HCT116 (cell line): ENCODE measurements around the gene EEPD1. TPM values are rescaled to one million over a fixed set of nuclear protein-coding genes. Genes with fewer than 3 reads are reported as not detected.

Source experiments
- ATAC-seq: fragments of 200-7000 bp; cut with Tn5 transposase; 2 replicates; pipeline ENCODE4 v1.9.1; 2020; ENCODE audit warnings: mild to moderate bottlenecking, moderate library complexity
- BruUV-seq: library from RNA; stranded (reverse); fragments of 400-500 nt; replicated peaks from 2 replicates; lab custom pipeline; 2021; lab: Mats Ljungman, UMichigan
- CTCF ChIA-PET: fragments of 300-600 bp; sonication (Branson Sonifier 250); formaldehyde crosslinking; loops from one replicate; lab custom pipeline; 2021; ENCODE audit warnings: antibody characterized with exemption; lab: Charles Lee
- POLR2A ChIA-PET: fragments of 300-600, 350-600 bp; sonication (Branson Sonifier 250); formaldehyde crosslinking; loops from one replicate; lab custom pipeline; 2021; ENCODE audit warnings: antibody characterized with exemption; lab: Charles Lee
- RAD21 ChIA-PET, 2 experiments: fragments of 300-600 bp; sonication (Branson Sonifier 250); formaldehyde crosslinking; loops; one replicate each; lab custom pipeline; 2023; ENCODE audit warnings: low total read pairs in 2 of 2; ENCODE audit not compliant: uncharacterized antibody in 2 of 2, unreplicated experiment in 2 of 2, low non-redundant PET in 1 of 2; lab: Charles Lee
- DNase-seq: peaks from one replicate; pipeline ENCODE4 v3.0.0-alpha.2; 2010; ENCODE audit warnings: low read depth, low spot score
- H2AFZ ChIP-seq: fragments of 200-600 bp; shearing (Covaris generic), sonication (generic); 2 replicates; pipeline ENCODE4 v1.6.1; 2017; ENCODE audit warnings: low read depth, mixed run types, mixed read lengths, antibody characterized with exemption, low read length; ENCODE audit not compliant: poor library complexity, severe bottlenecking
- H3K27ac ChIP-seq: 2 replicates; pipeline ENCODE4 v1.5.1; 2012; ENCODE audit warnings: low read depth, low read length
- H3K27me3 ChIP-seq: fragments of 200-600 bp; sonication (generic); 2 replicates; pipeline ENCODE4 v1.6.1; 2016; ENCODE audit warnings: mixed run types, low read length, mixed read lengths; ENCODE audit not compliant: insufficient read depth
- H3K36me3 ChIP-seq, 2 experiments: fragments of 200-500 bp in 1 of 2; fragments of 200-600 bp in 1 of 2; sonication (Bioruptor generic) in 1 of 2; sonication (generic) in 1 of 2; 2 replicates each; pipeline versions ENCODE4 v1.5.1 to v1.6.1; 2014 to 2016; ENCODE audit warnings: low read length in 2 of 2, inconsistent platforms in 1 of 2, mixed read lengths in 1 of 2, mixed run types in 1 of 2; ENCODE audit not compliant: insufficient read depth in 2 of 2, control insufficient read depth in 1 of 2
- H3K4me1 ChIP-seq, 2 experiments: fragments of 200-600 bp in 1 of 2; sonication (generic) in 1 of 2; 2 replicates each; pipeline versions ENCODE4 v1.5.1 to v1.6.1; 2012 to 2017; ENCODE audit warnings: low read length in 2 of 2, inconsistent platforms in 1 of 2, mild to moderate bottlenecking in 1 of 2, mixed read lengths in 1 of 2, mixed run types in 1 of 2, moderate library complexity in 1 of 2; ENCODE audit not compliant: insufficient read depth in 2 of 2, control insufficient read depth in 1 of 2
- H3K4me2 ChIP-seq: fragments of 200-600 bp; sonication (generic); 2 replicates; pipeline ENCODE4 v1.6.1; 2017; ENCODE audit warnings: mixed run types, low read length, mixed read lengths
- H3K4me3 ChIP-seq, 2 experiments: fragments of 200-600 bp in 1 of 2; sonication (generic) in 1 of 2; replicated peaks in 1 of 2; 2 replicates each; pipeline ENCODE4 v1.5.1; 2011 to 2016; ENCODE audit warnings: low read length in 2 of 2, control low read depth in 1 of 2, low read depth in 1 of 2, mild to moderate bottlenecking in 1 of 2, mixed read lengths in 1 of 2, mixed run types in 1 of 2
- H3K79me2 ChIP-seq: fragments of 200-600 bp; sonication (generic); 2 replicates; pipeline ENCODE4 v1.6.1; 2017; ENCODE audit warnings: mild to moderate bottlenecking, mixed run types, low read length, moderate library complexity, mixed read lengths; ENCODE audit not compliant: insufficient read depth
- H3K9ac ChIP-seq: fragments of 200-600 bp; sonication (generic); 2 replicates; pipeline ENCODE4 v1.6.1; 2016; ENCODE audit warnings: low read length, mixed read lengths
- H3K9me2 ChIP-seq: fragments of 200-600 bp; sonication (generic), shearing (Covaris generic); 2 replicates; pipeline ENCODE4 v1.6.1; 2017; ENCODE audit warnings: mixed run types, mild to moderate bottlenecking, moderate library complexity; ENCODE audit not compliant: insufficient read depth
- H3K9me3 ChIP-seq, 2 experiments: fragments of 200-500 bp in 1 of 2; fragments of 200-600 bp in 1 of 2; sonication (Bioruptor generic) in 1 of 2; sonication (generic) in 1 of 2; 2 replicates each; pipeline ENCODE4 v1.6.1; 2014 to 2017; ENCODE audit warnings: low read length in 2 of 2, mixed read lengths in 2 of 2, inconsistent platforms in 1 of 2, low read depth in 1 of 2, mild to moderate bottlenecking in 1 of 2, mixed run types in 1 of 2, moderate library complexity in 1 of 2; ENCODE audit not compliant: control insufficient read depth in 1 of 2, insufficient read depth in 1 of 2
- H4K20me1 ChIP-seq: fragments of 200-600 bp; sonication (generic), shearing (Covaris generic); 2 replicates; pipeline ENCODE4 v1.6.1; 2017; ENCODE audit warnings: mixed run types, mild to moderate bottlenecking, moderate library complexity; ENCODE audit not compliant: insufficient read depth
- ATF3 ChIP-seq: IDR thresholded peaks from 2 replicates; pipeline ENCODE4 v1.6.1; 2012
- CBX3 ChIP-seq: IDR thresholded peaks from 2 replicates; pipeline ENCODE4 v1.6.1; 2012; ENCODE audit warnings: low read depth
- CEBPB ChIP-seq: IDR thresholded peaks from 2 replicates; pipeline ENCODE4 v1.6.1; 2012; ENCODE audit warnings: low read depth
- EGR1 ChIP-seq: IDR thresholded peaks from 2 replicates; pipeline ENCODE4 v1.6.1; 2012; ENCODE audit warnings: low read depth
- ELF1 ChIP-seq: IDR thresholded peaks from 2 replicates; pipeline ENCODE4 v1.6.1; 2012; ENCODE audit warnings: low read depth, borderline replicate concordance
- FOSL1 ChIP-seq: IDR thresholded peaks from 2 replicates; pipeline ENCODE4 v1.6.1; 2012; ENCODE audit warnings: low read depth
- JUND ChIP-seq: IDR thresholded peaks from 2 replicates; pipeline ENCODE4 v1.6.1; 2012
- MAX ChIP-seq: IDR thresholded peaks from 2 replicates; pipeline ENCODE4 v1.6.1; 2012
- POLR2A ChIP-seq: IDR thresholded peaks from 2 replicates; pipeline ENCODE4 v1.7.0; 2011; ENCODE audit warnings: borderline replicate concordance; ENCODE audit not compliant: insufficient read depth, insufficient read length; ENCODE audit errors: extremely low read depth
- POLR2AphosphoS5 ChIP-seq: IDR thresholded peaks from 2 replicates; pipeline ENCODE4 v1.6.1; 2011; ENCODE audit warnings: mild to moderate bottlenecking, low read depth, low read length, moderate library complexity
- REST ChIP-seq: IDR thresholded peaks from 2 replicates; pipeline ENCODE4 v1.6.1; 2012; ENCODE audit warnings: low read depth
- SIN3A ChIP-seq: IDR thresholded peaks from 2 replicates; pipeline ENCODE4 v1.6.1; 2012; ENCODE audit warnings: low read depth
- TCF7L2 ChIP-seq: IDR thresholded peaks from 2 replicates; pipeline ENCODE4 v1.7.0; 2011; ENCODE audit warnings: borderline replicate concordance, inconsistent platforms; ENCODE audit not compliant: insufficient read depth, insufficient read length; ENCODE audit errors: extremely low read depth
- ZFX ChIP-seq: fragments of 450-650 bp; IDR thresholded peaks from 2 replicates; pipeline ENCODE4 v1.6.1; 2017
- ZNF274 ChIP-seq: fragments of 200-500 bp; sonication (Bioruptor generic); IDR thresholded peaks from 2 replicates; pipeline ENCODE4 v1.6.1; 2014; ENCODE audit warnings: mild to moderate bottlenecking, low read depth, low read length, inconsistent platforms
- intact Hi-C: fragments of 100-400 bp; cut with micrococcal nuclease; formaldehyde crosslinking; loops from 2 replicates; pipeline ENCODE4 v1.10.0; 2022
- total RNA-seq: library from RNA; stranded (reverse); gene quantifications from one replicate; pipeline ENCODE4 v1.2.1, GENCODE V29; 2021; ENCODE audit not compliant: unreplicated experiment

The EEPD1 gene
- total RNA-seq, 1 experiment from 2014 or later, result 4.2 TPM

- Histone ChIP-seq H3K4me3 (no peak overlapping the region), H3K27ac (no peak overlapping the region)
- intact Hi-C loops, result no loop called here
- TF ChIP-seq TCF7L2 (no peak), SIN3A (no peak), POLR2AphosphoS5 (no peak), REST (no peak), MAX (no peak), ATF3 (no peak), JUND (no peak), POLR2A (no peak), ELF1 (no peak), EGR1 (no peak), ZNF274 (no peak), FOSL1 (no peak), CEBPB (no peak), CBX3 (no peak), ZFX (no peak)
- TF ChIP-seq, all 23 proteins: peak for 0
- peaks cover 27 to 54% of the 10 kb centered on the region in 2 experiments for H3K4me1 ChIP-seq
- BruUV-seq, result no TSS peak
- H3K9me2 ChIP-seq, result no peaks in the 10 kb centered on the region
- H2AFZ ChIP-seq, result no peak overlapping the region
- RAD21 ChIA-PET, result no interaction called here
- H3K9ac ChIP-seq, result no peak overlapping the region
- no peak overlapping the region for H3K4me2 ChIP-seq
- no peaks in the 10 kb centered on the region for H3K79me2 ChIP-seq
- no peaks in the 10 kb centered on the region for H4K20me1 ChIP-seq
- DNase-seq (no peak), ATAC-seq (no peak)
- CTCF ChIA-PET, result no interaction called here
- no peaks in the 10 kb centered on the region for H3K9me3 ChIP-seq
- no peaks in the 10 kb centered on the region for H3K27me3 ChIP-seq
- POLR2A ChIA-PET, result no interaction called here
- no peaks in the 10 kb centered on the region for H3K36me3 ChIP-seq
These were observed 33.9 kb upstream of the EEPD1 start for GRCh38 chr7:36119005-36119706.
